DMS114 treated with DMSO at 0.1 percent for 48 hours (cell line): ENCODE measurements around the gene NSRP1.
"Not testable (repeated sequence)": the region's sequence is repeated elsewhere in the genome, so short reads cannot be mapped to it uniquely, and the experiment has no call there.

Experiments
- DNase-seq: peaks from one replicate; lab custom pipeline; 2025; ENCODE audit not compliant: unreplicated experiment; lab: John Stamatoyannopoulos, UW

The NSRP1 gene

GRCh38 chr17:30219833-30220232 is 103.2 kb downstream of the NSRP1 start:
- DNase-seq, result no peak

- DNase-seq, result no peak
Observed at GRCh38 chr17:30220414-30220813, 103.8 kb downstream of the NSRP1 start.

GRCh38 chr17:30221346-30221745 is 104.7 kb downstream of the NSRP1 start:
- DNase-seq, result no peak

GRCh38 chr17:30222251-30222650 is 105.6 kb downstream of the NSRP1 start:
- no peak for DNase-seq

- no peak for DNase-seq
Observed at GRCh38 chr17:30222721-30223175, 106.1 kb downstream of the NSRP1 start.

GRCh38 chr17:30224419-30224960 is 107.9 kb downstream of the NSRP1 start:
- no peak for DNase-seq

- DNase-seq, result no peak
Observed at GRCh38 chr17:30225112-30225511, 108.5 kb downstream of the NSRP1 start.

GRCh38 chr17:30225919-30226553 is 109.4 kb downstream of the NSRP1 start:
- no peak for DNase-seq

GRCh38 chr17:30226878-30227277 is 110.3 kb downstream of the NSRP1 start:
- DNase-seq, result no peak

GRCh38 chr17:30228011-30228410 is 111.4 kb downstream of the NSRP1 start:
- no peak for DNase-seq

- DNase-seq, result no peak
Observed at GRCh38 chr17:30229012-30229411, 112.4 kb downstream of the NSRP1 start.

- DNase-seq, result not testable (repeated sequence)
Observed at GRCh38 chr17:30230009-30230408, 113.4 kb downstream of the NSRP1 start.

GRCh38 chr17:30230596-30231125 is 114.0 kb downstream of the NSRP1 start:
- no peak for DNase-seq

- no peak for DNase-seq
Observed at GRCh38 chr17:30232015-30232823, 115.6 kb downstream of the NSRP1 start.

GRCh38 chr17:30232824-30233427 is 116.3 kb downstream of the NSRP1 start:
- DNase-seq, result no peak

- no peak for DNase-seq
Observed at GRCh38 chr17:30234296-30234695, 117.7 kb downstream of the NSRP1 start.

- DNase-seq, result no peak
Observed at GRCh38 chr17:30234964-30235363, 118.3 kb downstream of the NSRP1 start.

- no peak for DNase-seq
Observed at GRCh38 chr17:30235386-30236296, 119.0 kb downstream of the NSRP1 start, which contains the start of gene SLC6A4. Gene SLC6A4, minus strand, starts transcription at chr17:30235697. Its CDS starts 13,739 bp downstream, at chr17:30221958.
